ENCODE data around the gene JMJD4. TPM values are rescaled to one million over a fixed set of nuclear protein-coding genes. Genes with fewer than 3 reads are reported as not detected.
"Not testable (repeated sequence)": the region's sequence is repeated elsewhere in the genome, so short reads cannot be mapped to it uniquely, and the experiment has no call there.

The JMJD4 gene
- total RNA-seq, 1 experiment from 2014 or later, result 22.0 TPM

DNA sequence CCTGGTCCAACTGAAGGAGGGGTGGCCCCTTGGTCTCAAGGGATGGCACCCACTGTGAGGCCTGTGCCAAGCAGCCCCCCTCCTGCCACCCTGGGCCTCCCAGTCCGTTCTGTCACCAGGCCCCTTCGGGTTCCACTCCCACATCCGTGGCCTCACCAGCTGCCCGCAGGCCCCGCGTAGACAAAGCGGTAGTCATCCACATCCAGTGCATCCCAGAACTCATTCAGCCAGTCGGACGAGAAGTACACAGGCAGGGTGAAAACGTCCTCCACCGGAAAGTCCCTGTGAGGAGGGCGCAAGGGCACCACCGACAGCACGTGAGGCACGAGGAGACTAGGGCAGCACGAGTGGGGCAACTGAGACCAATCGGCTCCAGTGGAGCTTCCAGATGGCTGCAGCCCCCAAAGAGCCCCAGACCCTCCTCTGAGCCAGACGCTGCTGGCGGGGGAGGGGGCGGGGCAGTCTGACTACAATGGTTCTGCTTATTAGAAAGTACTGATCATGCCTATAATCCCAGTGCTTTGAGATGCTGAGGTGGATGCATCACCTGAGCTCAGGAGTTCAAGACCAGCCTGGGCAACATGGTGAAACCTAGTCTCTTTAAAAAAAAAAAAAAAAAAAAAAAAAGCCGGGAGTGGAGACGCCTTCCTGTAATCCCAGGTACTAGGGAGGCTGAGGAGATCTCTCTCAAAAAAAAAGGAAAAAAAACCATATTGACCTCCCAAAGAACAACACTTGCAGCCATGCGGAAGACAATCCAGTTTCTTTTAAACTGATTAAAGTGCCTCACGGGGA, 1.2 kb downstream of the JMJD4 start:
- no peak for DNase-seq (ENCODE audit: extremely low read depth, low read depth)

DNA sequence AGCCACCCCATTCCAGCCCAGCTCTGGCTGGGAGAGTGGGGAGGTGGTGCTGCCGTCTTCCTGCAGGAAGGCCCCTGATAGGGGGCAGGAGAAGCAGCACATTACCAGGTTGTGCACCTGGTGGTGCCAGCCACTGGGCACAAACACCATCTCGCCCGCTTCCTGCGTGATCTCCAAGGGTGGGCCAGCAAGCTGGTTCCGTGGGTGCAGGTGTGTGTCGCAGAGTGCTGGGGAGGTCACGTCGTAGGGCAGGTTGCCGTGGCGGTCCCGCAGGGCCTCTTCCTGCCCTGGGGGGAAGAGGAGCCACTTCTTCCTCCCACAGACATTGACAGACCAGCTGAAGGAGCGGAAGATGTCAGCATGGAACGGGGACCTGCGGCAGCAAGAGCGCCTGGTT, 1.8 kb downstream of the JMJD4 start:
- DNase-seq (ENCODE audit: extremely low read depth, low read depth), result no peak

DNA sequence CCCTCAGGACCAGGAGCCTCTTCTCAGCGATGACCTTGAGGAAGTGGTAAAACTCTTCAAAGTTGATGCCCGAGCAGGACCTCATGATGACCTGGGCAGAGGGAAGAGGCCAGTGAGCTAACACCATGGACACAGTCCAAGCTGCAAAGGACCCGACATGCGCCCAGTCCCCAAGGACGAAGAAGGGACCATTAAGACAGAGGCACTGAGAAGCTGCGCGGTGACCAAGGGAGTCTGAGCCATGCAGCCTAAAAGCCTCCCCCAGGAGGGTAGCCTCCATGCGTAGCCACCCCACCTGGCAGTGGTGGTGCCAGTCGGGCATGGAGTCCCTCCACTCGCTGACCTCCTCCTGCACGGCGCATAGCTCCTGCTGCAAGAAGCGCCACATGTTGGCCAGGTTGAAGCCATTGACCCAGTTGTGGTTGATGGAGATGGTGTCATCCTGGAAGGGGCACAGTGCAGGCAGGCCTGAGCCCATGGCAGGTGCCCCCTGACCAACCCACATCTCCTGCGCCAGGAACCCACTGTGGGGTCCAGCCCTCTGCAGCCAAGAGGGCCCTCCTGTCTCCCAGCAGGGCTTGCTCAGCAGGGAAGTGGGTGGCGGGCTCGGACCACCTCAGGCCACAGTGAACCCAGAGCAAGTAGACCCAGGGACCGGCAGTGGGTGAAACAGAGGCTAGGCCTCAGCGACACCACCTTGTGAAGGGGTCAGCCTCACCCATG, 2.4 kb downstream of the JMJD4 start:
- no peak for DNase-seq (ENCODE audit: extremely low read depth, low read depth)

DNA sequence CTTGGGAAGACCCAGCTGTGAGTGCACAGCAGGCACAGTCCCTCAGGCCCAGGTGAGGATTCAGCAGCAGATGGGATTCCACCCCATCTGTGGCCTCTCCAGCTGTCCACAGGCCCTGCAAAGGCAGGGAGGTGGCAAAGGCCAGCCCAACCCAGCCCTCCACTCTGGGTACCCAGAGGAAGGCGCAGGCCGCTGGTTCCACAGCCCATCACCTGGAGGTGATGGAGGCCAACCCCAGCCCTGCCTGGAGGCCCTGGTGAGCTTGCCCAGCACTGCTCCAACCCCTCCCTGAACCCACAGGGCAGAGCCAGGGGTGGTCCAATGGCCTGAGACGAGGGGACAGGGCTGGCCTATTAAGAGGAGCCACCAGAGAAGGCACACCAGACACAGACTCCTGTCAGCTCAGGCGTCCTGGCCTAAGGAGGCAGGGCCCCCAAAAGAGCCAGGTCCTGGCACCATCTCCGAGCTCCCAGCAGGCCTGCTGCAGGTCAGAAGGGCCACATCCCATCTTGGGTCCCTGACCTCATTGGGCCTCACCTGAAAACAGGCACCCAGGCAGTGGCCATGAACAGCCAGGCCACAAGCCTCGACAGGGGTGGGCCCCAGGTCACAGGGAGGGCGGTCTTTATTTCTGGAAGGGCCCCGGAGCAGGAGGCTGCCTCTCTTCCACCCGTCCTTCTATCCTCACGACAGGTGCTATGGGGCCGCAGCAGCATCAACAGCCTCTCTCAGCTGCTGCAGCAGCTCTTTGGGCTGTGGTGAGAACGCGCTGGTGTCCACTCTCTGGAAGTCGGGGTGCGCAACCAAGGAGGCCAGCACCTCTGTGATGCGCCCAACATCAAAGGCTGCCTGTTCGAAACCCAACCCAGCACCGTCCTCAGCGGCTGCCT, 3.2 kb downstream of the JMJD4 start:
- DNase-seq (ENCODE audit: extremely low read depth, low read depth), result no peak

DNA sequence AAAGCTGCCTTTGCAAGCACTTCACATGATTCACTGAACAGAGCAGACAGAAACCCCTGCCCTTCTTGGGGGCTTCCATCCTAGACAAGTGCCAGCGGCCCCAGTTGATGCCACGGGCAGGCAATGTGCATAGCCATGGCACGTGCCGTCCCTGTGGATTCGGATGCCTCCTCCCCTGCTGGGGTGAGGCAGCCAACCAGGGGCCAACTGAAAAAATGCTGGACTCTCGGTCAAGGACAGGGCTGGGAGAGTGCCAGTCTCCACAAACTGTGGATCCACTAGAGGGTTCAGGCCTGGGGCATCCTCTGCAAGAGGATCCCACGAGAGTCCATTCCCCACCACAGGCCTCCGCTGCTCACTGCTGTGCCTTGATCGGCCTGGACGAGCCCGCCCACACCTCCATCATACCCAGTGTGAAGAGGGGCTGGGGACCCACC, 3.8 kb downstream of the JMJD4 start:
- DNase-seq (ENCODE audit: extremely low read depth, low read depth), result no peak

DNA sequence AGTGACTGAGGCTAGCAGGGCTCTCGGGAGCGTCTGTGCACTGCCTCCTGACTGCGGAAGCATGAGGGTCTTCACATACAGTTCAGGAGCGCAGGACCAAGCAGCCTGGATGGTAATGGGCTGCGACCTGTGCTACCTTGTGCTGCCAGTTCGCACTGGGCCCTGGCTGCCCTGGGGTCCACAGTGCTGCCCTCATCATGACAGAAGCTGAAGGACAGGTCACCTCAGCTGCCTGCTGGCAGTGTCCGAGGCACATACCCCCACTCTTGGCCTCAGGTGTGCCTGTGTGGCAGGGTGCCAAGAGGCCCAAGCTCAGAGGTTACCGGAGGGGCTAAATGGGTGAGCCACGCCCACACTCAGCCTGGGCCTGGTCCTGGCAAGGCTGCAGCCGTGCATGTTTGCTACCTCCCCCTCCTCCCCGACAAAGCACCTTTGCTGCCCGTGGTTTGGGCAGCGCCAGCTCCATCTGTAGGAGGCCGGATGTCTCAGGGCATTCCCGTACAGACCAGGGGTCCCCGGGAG, 4.4 kb downstream of the JMJD4 start:
- no peak for DNase-seq (ENCODE audit: extremely low read depth, low read depth)

DNA sequence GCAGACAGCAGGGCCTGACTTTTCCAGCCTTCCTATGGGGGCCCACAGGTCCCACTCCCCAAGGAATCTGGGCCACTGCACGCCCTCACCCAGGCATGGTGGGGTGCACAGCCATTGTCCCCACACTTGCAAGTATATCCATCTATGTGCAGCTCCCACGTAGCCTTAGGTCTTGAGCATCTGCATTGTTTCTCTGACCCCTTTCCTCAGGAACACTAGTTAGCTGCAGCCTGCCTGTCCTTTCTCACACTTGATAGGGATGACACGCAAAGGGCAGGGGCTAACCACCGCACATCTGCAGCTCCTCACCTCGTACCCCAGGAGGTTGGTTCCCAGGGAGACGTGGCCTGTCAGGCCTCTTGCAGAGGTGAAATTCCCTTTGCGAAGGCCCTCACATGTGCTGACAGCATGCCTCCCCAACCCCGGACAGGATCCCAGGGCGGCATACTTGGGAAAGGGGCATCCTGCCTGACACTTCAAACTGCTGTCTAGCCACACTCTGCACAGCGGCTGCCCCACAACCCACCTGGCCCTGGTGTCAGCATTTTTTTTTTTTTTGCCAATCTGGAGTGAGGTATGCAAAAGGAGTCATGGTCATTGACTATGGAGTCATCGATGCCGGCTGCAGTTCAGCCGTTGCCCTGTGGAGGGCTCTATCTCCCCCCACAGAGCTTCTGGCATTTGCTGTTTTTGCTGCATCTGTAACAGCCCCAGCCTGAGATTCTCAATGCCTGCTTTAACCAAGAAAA, 5.0 kb downstream of the JMJD4 start:
- DNase-seq (ENCODE audit: extremely low read depth, low read depth), result peak; percentile 44

DNA sequence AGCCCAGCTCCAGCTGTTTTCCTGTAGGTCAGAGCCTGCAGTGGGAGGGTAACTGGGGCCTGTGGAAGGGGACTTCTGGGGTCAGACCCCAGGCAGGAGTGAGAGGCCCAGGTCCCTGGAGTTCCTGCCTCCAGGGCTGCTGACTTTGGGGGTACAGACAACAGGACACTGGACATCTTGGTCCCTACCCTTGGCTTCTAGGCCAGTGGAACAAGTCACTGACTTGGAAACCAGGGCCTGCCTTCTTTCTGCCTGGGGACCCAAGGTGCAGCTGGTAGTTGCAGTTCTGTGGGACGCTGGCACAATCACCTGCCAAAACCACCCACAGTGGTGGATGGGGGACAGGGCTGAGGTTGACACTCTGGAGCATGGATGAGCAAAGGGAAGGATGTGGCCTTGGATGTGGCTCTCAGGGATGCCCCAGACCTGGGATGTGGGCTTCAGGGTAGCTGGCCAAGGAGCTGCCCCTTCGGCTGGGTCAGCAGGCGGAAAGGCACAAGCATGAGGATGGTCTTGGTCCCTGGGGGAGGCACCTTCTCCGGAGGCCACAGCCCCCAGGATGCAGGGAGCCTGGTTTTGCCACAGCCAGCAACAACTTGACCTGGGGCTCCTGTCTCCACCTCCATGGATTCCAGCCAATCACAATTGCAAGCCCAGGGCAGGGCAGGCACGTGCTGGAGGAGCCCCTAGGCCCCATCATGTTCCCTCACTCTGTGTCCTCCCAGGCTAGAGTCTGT, 5.8 kb downstream of the JMJD4 start:
- DNase-seq (ENCODE audit: extremely low read depth, low read depth), result no peak

DNA sequence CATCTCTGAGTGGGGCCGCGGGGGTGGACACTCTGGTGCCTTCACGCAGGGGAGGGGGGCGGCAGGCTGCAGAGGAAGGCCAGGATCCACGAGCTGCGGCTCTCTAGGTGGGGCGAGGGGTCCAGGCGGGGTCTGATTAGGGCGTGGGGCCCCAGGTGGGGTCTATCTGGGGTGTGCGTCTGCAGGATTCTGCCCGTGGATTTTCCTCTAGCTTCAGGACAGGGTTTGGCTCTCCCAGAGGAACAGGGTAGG, 6.3 kb downstream of the JMJD4 start:
- no peak for DNase-seq (ENCODE audit: extremely low read depth, low read depth)

DNA sequence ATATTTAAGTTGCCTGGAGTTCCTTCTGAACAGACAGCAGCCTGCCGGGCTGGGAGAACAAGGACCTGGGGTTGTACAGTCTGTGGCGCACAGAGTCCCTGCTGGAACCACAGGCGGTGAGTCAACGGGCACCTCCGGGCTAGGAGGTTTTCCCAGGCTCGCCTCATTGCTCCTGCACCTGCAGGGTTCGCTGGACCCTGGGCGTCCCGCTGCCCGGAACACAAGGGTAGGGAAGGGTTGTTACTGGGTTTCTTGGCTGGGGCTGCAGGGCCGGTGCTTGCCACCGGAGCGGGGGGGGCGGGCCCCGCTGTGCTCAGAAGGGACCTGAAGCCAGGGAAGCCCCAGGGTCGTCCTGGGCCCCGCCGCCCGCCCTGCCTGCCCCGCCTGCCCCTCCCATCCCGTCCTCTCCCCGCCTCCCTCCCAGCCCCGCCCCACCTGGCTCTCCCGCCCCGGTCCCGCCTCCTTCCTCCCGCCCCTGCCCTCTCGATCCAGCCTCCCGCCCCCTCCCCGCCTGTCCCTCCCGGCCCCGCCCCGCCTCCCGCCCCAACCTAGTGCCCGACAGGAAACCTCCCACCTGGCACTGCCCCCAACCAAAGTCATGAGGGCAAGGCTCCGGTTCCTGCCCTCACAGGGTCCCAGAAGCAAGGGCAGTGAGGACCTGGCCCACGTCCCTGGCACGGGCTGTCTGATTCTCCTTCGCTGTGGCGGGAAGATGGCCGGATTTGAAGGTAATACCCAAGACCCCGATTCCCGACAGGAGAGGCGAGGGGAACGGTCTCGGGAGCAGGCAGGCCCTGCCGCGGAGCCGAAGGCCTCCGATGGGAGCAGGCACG, 6.8 kb downstream of the JMJD4 start:
- peak; percentile 73 for DNase-seq (ENCODE audit: extremely low read depth, low read depth)

DNA sequence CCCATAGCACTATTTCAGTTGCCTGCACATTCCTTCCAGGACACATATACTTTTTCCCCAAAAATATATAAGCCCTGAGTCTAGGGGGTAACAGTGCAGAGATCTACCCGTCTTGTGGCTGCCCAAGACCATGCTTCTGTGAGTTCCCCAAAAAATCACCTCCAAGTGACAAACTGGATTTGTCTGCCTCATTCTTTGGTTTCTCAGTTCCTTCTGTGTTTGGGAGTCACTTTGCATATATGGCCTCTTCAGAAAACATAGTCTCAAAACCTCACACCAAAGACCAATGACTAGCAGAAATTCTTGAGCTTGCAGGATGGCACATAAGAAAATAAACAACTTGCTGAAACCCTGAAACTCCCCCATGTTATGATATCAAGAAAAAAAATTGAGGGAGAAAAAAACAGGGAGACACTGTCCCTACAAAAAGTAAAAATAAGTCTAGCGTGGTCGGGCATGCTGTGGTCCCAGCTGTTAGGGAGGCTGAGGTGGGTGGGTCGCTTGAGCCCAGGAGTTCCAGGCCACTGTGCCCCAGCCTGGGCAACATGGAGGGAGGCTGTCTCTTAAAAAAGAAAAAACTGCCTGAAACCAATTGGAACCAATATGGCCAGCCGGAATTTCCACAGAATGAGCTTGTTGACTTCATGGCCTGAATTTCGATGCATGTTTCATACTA, 8.0 kb downstream of the JMJD4 start:
- DNase-seq (ENCODE audit: extremely low read depth, low read depth), result no peak

DNA sequence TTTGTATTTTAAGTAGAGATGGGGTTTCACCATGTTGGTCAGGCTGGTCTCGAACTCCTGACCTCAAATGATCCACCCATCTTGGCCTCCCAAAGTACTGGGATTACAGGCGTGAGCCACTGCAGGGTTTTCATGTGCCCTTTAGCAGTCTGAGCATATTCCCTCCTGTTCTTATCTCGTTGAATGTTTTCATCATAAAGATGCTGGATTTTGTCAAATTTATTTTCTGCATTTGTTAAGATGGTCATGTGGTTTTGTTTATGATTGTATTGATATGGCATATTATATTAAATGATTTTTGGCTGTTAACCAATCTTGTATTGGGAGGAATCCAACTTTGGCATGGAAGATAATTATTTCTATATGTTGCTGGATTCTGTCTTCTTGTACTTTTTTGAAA, 8.8 kb downstream of the JMJD4 start:
- DNase-seq (ENCODE audit: extremely low read depth, low read depth), result no peak

DNA sequence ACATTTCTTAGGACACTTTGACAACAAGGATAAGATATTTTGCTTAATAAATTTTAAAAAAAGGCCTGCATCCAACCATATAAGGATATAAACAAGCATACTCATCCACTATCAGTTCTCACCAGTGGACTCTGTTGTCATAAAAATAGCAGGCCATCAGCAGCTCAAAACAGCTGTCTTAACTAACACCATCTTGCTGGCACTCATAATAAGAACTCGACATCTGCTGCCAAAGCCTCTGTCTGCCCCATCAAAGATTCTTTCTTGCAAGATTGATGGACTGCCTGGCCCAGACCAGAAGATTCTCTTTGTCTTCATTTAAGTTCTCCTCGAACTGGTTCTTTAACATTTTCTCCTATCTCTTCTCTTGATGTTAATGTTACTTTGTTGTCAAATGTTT, 10.1 kb downstream of the JMJD4 start:
- no peak for DNase-seq (ENCODE audit: extremely low read depth, low read depth)

DNA sequence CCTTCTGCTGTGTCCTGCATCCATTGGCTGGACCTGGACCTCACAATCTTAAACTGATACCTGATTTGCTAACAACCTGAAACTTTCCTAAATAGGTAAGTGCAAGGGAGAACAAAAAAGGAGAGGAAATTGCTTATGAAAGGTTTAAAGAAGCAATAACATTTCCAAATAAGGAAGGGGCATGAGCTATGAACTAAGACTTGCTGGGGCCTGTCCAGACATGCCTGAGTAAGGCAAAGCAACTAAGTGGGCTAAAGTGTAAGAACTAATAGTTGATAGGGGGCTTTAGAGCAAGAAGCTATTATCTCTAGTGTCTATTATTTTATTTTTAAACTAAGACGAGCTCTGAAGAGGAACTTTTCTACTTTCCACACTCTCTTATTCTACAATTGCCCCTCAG, 11.6 kb downstream of the JMJD4 start:
- DNase-seq (ENCODE audit: extremely low read depth, low read depth), result no peak

DNA sequence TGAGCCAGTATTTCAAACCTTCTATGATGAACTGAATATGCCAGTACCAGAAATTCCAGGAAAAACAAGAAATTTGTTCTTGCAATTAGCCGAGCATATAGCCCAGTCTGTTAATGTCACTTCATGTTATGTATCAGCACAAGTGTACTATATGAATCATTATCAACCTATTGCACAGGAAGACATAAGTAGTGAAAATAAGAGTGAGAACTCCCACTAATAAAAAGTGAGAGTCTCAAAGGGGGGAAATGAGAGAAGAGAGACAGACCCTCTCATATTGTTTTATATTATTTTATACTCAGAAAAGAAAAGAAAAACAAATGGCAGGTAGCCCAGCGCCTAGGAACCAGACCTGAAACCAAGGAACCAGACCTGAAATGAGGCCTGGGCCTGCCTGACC, 16.2 kb downstream of the JMJD4 start:
- DNase-seq (ENCODE audit: extremely low read depth, low read depth), result no peak

DNA sequence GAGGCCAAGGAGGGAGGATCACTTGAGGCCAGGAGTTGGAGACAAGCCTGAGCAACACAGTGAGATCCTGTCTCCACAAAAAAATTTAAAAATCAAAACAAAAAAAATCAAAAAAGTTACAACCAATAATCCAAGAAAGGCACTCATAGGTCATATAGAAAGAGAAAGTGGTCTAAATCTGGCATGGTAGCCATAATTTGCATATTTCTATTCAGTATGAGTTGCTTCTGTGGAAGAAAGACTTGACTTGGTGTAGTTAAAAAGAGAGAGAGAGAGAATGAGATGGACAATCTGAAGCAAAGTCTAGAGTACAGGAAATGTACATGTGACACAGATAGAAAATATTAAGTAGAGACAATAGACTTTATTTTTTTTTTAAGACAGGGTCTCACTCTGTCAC, 22.5 kb downstream of the JMJD4 start:
- no peak for DNase-seq (ENCODE audit: extremely low read depth, low read depth)

DNA sequence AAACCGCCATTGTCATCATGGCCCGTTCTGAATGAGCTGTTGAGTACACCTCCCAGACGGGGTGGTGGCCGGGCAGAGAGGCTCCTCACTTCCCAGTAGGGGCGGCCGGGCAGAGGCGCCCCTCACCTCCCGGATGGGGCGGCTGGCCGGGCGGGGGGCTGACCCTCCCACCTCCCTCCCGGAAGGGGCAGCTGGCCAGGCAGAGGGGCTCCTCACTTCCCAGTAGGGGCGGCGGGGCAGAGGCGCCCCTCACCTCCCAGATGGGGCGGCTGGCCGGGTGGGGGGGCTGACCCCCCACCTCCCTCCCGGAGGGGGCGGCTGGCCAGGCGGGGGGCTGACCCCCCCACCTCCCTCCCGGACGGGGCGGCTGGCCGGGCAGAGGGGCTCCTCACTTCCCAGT, 24.6 kb downstream of the JMJD4 start:
- not testable (repeated sequence) for DNase-seq (ENCODE audit: extremely low read depth, low read depth)

DNA sequence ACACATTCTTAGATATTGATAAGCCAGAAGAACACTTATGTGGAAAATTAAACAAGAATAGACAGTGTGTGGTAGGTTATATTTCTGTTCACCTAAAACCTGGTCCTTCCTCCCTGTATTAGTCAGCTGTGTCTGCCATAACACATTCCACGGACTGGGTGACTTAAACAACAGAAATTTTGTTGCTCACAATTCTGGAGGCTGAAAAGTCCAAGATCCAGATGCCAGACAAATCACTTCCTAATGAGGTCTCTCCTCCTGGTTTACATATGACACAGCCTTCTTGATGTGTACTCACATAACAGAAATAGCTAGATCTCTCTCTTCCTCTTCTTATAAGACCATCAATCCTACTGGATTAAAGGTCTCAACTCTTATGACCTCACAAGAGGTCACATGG, 25.7 kb downstream of the JMJD4 start:
- no peak for DNase-seq (ENCODE audit: extremely low read depth, low read depth)
